ENCODE results near the gene FAM131A. TPM values are rescaled to one million over a fixed set of nuclear protein-coding genes. Genes with fewer than 3 reads are reported as not detected.

FAM131A gene
- total RNA-seq, 1 experiment from 2014 or later = 23.0 TPM

GRCh38 chr3:184335661-184336546 is 1.5 kb upstream of the FAM131A start (continued):
- TF ChIP-seq SP1 (CRISPR knock-in tag; conservative IDR thresholded peaks at IDR 0.05) (peak; percentile 97), ZNF416 (CRISPR knock-in tag; IDR thresholded peaks at IDR 0.05) (peak; percentile 80), NFATC4 (CRISPR knock-in tag; IDR thresholded peaks at IDR 0.05) (peak; percentile 82; the same call in 1 of the 2 replicates), EMX1 (CRISPR knock-in tag; IDR thresholded peaks at IDR 0.05) (peak; percentile 93), TEAD1 (CRISPR knock-in tag; IDR thresholded peaks at IDR 0.05) (peak; percentile 81; the same call in 1 of the 2 replicates), CREB1 (CRISPR knock-in tag; IDR thresholded peaks at IDR 0.05) (peak; percentile 74; the same call in 1 of the 2 replicates), MYBL2 (CRISPR knock-in tag; IDR thresholded peaks at IDR 0.05) (peak; percentile 54; the same call in 1 of the 2 replicates), ETV6 (CRISPR knock-in tag; IDR thresholded peaks at IDR 0.05) (peak; percentile 69; the same call in 1 of the 2 replicates), ZNF232 (CRISPR knock-in tag; IDR thresholded peaks at IDR 0.05) (peak; percentile 40; the same call in 1 of the 2 replicates), SMAD3 (CRISPR knock-in tag; IDR thresholded peaks at IDR 0.05; ENCODE audit: borderline replicate concordance) (0 out of 2 replicates have a peak, but pooled peaks have one; percentile 83), GABPB1 (CRISPR knock-in tag; IDR thresholded peaks at IDR 0.05) (peak; percentile 31; the same call in 1 of the 2 replicates), NFE2L1 (CRISPR knock-in tag; IDR thresholded peaks at IDR 0.05) (no peak), ZNF425 (CRISPR knock-in tag; conservative IDR thresholded peaks at IDR 0.05) (no peak), FOXK1 (CRISPR knock-in tag; IDR thresholded peaks at IDR 0.05) (0 out of 2 replicates have a peak, but pooled peaks have one; percentile 59), CTCF (IDR thresholded peaks at IDR 0.05) (no peak), ELF4 (CRISPR knock-in tag; IDR thresholded peaks at IDR 0.05; ENCODE audit: low read depth) (no peak), USF2 (CRISPR knock-in tag; IDR thresholded peaks at IDR 0.05) (peak; percentile 73), ZNF219 (CRISPR knock-in tag; IDR thresholded peaks at IDR 0.05; ENCODE audit: borderline replicate concordance) (no peak), TP53 (CRISPR knock-in tag; IDR thresholded peaks at IDR 0.05) (peak; percentile 52; the same call in 1 of the 2 replicates)
- TF ChIP-seq, protein P1, sequence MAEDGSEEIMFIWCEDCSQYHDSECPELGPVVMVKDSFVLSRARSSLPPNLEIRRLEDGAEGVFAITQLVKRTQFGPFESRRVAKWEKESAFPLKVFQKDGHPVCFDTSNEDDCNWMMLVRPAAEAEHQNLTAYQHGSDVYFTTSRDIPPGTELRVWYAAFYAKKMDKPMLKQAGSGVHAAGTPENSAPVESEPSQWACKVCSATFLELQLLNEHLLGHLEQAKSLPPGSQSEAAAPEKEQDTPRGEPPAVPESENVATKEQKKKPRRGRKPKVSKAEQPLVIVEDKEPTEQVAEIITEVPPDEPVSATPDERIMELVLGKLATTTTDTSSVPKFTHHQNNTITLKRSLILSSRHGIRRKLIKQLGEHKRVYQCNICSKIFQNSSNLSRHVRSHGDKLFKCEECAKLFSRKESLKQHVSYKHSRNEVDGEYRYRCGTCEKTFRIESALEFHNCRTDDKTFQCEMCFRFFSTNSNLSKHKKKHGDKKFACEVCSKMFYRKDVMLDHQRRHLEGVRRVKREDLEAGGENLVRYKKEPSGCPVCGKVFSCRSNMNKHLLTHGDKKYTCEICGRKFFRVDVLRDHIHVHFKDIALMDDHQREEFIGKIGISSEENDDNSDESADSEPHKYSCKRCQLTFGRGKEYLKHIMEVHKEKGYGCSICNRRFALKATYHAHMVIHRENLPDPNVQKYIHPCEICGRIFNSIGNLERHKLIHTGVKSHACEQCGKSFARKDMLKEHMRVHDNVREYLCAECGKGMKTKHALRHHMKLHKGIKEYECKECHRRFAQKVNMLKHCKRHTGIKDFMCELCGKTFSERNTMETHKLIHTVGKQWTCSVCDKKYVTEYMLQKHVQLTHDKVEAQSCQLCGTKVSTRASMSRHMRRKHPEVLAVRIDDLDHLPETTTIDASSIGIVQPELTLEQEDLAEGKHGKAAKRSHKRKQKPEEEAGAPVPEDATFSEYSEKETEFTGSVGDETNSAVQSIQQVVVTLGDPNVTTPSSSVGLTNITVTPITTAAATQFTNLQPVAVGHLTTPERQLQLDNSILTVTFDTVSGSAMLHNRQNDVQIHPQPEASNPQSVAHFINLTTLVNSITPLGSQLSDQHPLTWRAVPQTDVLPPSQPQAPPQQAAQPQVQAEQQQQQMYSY (CRISPR knock-in tag; IDR thresholded peaks at IDR 0.05) = peak; percentile 59; the same call in 1 of the 2 replicates
- TF ChIP-seq, protein P2, sequence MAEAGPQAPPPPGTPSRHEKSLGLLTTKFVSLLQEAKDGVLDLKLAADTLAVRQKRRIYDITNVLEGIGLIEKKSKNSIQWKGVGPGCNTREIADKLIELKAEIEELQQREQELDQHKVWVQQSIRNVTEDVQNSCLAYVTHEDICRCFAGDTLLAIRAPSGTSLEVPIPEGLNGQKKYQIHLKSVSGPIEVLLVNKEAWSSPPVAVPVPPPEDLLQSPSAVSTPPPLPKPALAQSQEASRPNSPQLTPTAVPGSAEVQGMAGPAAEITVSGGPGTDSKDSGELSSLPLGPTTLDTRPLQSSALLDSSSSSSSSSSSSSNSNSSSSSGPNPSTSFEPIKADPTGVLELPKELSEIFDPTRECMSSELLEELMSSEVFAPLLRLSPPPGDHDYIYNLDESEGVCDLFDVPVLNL (CRISPR knock-in tag; IDR thresholded peaks at IDR 0.05; ENCODE audit: borderline replicate concordance, low read depth) = no peak
- TF ChIP-seq, protein P3, sequence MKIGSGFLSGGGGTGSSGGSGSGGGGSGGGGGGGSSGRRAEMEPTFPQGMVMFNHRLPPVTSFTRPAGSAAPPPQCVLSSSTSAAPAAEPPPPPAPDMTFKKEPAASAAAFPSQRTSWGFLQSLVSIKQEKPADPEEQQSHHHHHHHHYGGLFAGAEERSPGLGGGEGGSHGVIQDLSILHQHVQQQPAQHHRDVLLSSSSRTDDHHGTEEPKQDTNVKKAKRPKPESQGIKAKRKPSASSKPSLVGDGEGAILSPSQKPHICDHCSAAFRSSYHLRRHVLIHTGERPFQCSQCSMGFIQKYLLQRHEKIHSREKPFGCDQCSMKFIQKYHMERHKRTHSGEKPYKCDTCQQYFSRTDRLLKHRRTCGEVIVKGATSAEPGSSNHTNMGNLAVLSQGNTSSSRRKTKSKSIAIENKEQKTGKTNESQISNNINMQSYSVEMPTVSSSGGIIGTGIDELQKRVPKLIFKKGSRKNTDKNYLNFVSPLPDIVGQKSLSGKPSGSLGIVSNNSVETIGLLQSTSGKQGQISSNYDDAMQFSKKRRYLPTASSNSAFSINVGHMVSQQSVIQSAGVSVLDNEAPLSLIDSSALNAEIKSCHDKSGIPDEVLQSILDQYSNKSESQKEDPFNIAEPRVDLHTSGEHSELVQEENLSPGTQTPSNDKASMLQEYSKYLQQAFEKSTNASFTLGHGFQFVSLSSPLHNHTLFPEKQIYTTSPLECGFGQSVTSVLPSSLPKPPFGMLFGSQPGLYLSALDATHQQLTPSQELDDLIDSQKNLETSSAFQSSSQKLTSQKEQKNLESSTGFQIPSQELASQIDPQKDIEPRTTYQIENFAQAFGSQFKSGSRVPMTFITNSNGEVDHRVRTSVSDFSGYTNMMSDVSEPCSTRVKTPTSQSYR (CRISPR knock-in tag; IDR thresholded peaks at IDR 0.05) = 0 out of 2 replicates have a peak, but pooled peaks have one; percentile 28
- TF ChIP-seq, protein P4, sequence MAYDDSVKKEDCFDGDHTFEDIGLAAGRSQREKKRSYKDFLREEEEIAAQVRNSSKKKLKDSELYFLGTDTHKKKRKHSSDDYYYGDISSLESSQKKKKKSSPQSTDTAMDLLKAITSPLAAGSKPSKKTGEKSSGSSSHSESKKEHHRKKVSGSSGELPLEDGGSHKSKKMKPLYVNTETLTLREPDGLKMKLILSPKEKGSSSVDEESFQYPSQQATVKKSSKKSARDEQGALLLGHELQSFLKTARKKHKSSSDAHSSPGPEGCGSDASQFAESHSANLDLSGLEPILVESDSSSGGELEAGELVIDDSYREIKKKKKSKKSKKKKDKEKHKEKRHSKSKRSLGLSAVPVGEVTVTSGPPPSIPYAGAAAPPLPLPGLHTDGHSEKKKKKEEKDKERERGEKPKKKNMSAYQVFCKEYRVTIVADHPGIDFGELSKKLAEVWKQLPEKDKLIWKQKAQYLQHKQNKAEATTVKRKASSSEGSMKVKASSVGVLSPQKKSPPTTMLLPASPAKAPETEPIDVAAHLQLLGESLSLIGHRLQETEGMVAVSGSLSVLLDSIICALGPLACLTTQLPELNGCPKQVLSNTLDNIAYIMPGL (CRISPR knock-in tag; IDR thresholded peaks at IDR 0.05) = no peak

Measured in WTC11 (cell line).